Retinal pigment epithelial cell (primary cell): ENCODE data around the gene LEMD1.

Source experiments
- DNase-seq: peaks from one replicate; pipeline ENCODE4 v3.0.0-alpha.2; 2010; ENCODE audit warnings: low read depth
- H3K4me3 ChIP-seq: 2 replicates; pipeline ENCODE4 v1.5.1; 2011; ENCODE audit warnings: mild to moderate bottlenecking, low read length, control low read depth, moderate library complexity
- CTCF ChIP-seq: conservative IDR thresholded peaks from 2 replicates; pipeline ENCODE4 v1.5.1; 2011; ENCODE audit warnings: low read depth, low read length, control low read depth, inconsistent platforms

LEMD1 gene

GRCh38 chr1:205339717-205340116 is 82.1 kb downstream of the LEMD1 start:
- H3K4me3 ChIP-seq, result no peak overlapping the region
- DNase-seq, result no peak
- no peak for TF ChIP-seq CTCF

GRCh38 chr1:205339197-205339702 is 82.6 kb downstream of the LEMD1 start:
- no peak overlapping the region for H3K4me3 ChIP-seq
- DNase-seq, result no peak
- TF ChIP-seq CTCF, result no peak

- DNase-seq, result no peak
- no peak overlapping the region for H3K4me3 ChIP-seq
- TF ChIP-seq CTCF, result no peak
These were observed 83.8 kb downstream of the LEMD1 start for GRCh38 chr1:205338011-205338410.

GRCh38 chr1:205337481-205337880 is 84.4 kb downstream of the LEMD1 start:
- no peak for TF ChIP-seq CTCF
- DNase-seq, result no peak
- H3K4me3 ChIP-seq, result no peak overlapping the region

- H3K4me3 ChIP-seq, result no peak overlapping the region
- peak; percentile 100 for TF ChIP-seq CTCF
- no peak for DNase-seq
These were observed 86.2 kb downstream of the LEMD1 start for GRCh38 chr1:205335692-205336091.

- H3K4me3 ChIP-seq, result no peak overlapping the region
- no peak for TF ChIP-seq CTCF
- DNase-seq, result no peak
These were observed 89.7 kb downstream of the LEMD1 start for GRCh38 chr1:205332015-205332791.
